ENCODE measurements around the gene PRDM12. TPM values are rescaled to one million over a fixed set of nuclear protein-coding genes. Genes with fewer than 3 reads are reported as not detected.

Gene PRDM12
- total RNA-seq, 4 donors from 2014 or later = not detected

DNA sequence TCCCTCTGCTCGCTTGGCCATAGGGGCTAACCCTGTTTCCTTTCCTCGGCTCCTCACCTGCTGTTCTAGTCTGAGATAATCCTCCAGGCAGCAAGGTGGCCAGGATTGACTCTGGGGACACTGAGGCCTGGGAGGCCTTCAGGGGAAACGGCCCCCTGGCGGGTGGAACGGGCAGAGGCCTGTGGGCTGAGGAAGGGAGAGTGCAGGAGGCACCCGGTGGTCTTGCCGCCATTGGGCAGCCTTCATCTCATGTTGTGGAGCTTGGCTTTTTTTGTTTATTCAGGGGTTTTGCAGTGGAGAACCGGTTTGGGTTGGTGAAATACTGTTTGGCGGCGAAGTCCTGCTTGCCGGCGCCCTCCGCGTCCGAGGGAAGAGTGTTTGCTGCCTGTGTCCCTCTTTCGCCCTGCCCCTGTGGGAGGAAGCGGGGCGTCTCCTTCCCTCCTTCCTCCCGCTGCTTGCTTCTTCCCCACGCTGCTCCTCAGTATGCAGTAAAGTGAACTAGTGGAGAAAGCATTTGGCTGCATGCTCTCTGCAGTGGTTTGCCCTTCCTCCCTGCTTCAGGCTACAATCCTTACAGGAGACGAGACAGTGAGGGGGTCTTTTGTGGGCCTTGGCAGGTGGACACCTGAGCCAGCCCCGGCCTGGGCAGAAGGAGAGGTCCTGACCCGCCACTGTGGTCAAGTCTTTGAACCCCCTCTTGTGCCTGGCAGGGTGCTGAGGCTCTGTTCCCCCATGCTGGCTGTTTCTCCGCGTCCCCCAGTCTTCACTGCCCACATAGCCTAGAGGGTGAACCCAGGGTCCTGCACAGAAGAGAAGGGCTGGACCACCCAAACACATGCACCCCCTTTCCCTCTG, 30.8 kb upstream of the PRDM12 start:
- no peaks in the 10 kb centered on the region for H3K4me1 ChIP-seq
- WGBS, 2 donors = 91% methylated on average over 25 of the region's 25 CpGs
- no peak overlapping the region for H3K4me3 ChIP-seq
- DNase-seq (ENCODE audit: low spot score in 2 of 2) = no peak
- TF ChIP-seq, protein P1, sequence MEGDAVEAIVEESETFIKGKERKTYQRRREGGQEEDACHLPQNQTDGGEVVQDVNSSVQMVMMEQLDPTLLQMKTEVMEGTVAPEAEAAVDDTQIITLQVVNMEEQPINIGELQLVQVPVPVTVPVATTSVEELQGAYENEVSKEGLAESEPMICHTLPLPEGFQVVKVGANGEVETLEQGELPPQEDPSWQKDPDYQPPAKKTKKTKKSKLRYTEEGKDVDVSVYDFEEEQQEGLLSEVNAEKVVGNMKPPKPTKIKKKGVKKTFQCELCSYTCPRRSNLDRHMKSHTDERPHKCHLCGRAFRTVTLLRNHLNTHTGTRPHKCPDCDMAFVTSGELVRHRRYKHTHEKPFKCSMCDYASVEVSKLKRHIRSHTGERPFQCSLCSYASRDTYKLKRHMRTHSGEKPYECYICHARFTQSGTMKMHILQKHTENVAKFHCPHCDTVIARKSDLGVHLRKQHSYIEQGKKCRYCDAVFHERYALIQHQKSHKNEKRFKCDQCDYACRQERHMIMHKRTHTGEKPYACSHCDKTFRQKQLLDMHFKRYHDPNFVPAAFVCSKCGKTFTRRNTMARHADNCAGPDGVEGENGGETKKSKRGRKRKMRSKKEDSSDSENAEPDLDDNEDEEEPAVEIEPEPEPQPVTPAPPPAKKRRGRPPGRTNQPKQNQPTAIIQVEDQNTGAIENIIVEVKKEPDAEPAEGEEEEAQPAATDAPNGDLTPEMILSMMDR (IDR thresholded peaks at IDR 0.05) = no peak
- no peak for TF ChIP-seq EP300 (IDR thresholded peaks at IDR 0.05)
- TF ChIP-seq POLR2A (IDR thresholded peaks at IDR 0.05) = no peak
- H3K27me3 ChIP-seq = no peaks in the 10 kb centered on the region
- H3K9me3 ChIP-seq = no peaks in the 10 kb centered on the region
- peaks cover 7 to 93% (median 38%) of the 10 kb centered on the region in 3 donors for H3K36me3 ChIP-seq
- H3K27ac ChIP-seq = no peak overlapping the region

DNA sequence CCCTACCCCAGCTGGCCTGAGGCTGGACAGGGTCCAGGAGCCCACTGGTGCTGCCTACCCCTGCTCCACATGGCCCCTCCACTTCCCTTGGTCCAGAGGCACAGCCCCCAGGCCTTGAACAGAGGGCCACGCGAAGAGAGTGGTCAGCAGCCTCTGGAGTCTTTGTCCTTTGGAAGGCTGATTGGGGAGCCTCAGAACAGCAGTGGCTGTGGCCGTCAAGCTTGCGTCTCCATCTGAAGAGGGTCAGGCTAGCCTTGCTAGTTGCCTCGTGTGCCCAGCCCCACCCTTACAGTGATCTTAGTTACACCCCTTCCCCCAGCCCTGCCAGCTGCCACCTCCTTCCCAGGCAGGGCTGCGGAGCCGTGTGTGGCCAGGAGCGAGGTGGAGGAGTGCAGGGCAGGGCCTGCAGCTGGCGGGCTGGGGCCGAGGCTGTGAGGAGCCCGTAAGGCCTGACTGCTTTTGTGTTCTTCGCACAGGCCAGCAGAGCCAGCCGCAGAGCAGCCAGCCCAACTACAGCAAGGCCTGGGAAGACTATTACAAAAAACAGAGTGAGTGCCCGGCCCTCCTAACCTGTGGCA, 30.1 kb upstream of the PRDM12 start:
- no peak overlapping the region for H3K27ac ChIP-seq
- H3K4me1 ChIP-seq = no peaks in the 10 kb centered on the region
- 87 to 90% methylated on average over 10 to 14 of the region's 14 CpGs for WGBS, 2 donors
- H3K36me3 ChIP-seq = peaks cover 7 to 92% (median 32%) of the 10 kb centered on the region in 3 donors
- TF ChIP-seq, protein P1 (IDR thresholded peaks at IDR 0.05) = no peak
- TF ChIP-seq EP300 (IDR thresholded peaks at IDR 0.05) (no peak), POLR2A (IDR thresholded peaks at IDR 0.05) (no peak)
- H3K9me3 ChIP-seq = no peaks in the 10 kb centered on the region
- no peak overlapping the region for H3K4me3 ChIP-seq
- H3K27me3 ChIP-seq = no peaks in the 10 kb centered on the region
- DNase-seq (ENCODE audit: low spot score in 2 of 2) = no peak

DNA sequence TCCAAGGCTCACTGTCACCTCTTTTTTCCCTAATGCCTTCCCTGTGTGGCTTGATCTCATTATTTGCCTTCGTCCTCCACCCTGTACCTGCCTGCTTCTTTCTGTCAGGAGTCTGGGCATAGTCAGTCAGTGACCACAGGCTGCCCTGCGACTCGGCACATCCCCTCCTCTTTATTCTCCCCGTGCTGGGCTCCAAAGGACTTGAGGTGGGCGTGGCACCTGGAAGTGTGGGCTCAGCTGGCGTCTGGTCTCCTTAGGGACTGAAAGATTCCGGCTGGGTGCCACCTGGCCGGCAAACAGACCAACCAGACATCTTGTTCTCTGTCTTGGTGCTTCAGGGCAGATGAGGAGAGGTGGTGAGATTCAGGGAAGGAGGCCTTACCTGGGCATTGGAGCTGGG, 29.6 kb upstream of the PRDM12 start:
- TF ChIP-seq EP300 (IDR thresholded peaks at IDR 0.05) (no peak), POLR2A (IDR thresholded peaks at IDR 0.05) (no peak)
- TF ChIP-seq, protein P1 (IDR thresholded peaks at IDR 0.05) = no peak

DNA sequence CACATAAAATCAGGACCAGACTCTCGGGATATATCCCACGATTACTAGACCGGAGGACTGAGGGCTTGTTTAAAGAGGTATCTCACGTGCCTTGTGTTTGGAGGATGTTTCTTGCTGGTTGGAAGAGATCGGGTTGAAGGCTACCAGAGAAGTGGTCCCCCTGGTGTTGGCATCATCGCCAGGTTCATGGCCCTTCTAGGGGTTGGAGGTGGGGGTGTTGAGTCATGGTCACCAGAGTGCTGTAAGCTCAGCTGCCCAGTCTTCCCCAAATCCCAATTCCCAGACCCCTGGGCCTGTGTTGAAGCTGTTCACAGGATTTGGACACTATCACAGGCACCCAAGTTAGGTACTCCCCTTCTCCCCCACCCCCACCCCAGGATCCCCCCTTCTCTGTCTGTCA, 29.1 kb upstream of the PRDM12 start:
- no peaks in the 10 kb centered on the region for H3K4me1 ChIP-seq
- peaks cover 7 to 82% (median 29%) of the 10 kb centered on the region in 3 donors for H3K36me3 ChIP-seq
- no peak for DNase-seq (ENCODE audit: low spot score in 2 of 2)
- H3K27me3 ChIP-seq = no peaks in the 10 kb centered on the region
- WGBS, 2 donors = 87 to 94% methylated on average over 6 of the region's 6 CpGs
- H3K27ac ChIP-seq = no peak overlapping the region
- H3K4me3 ChIP-seq = no peak overlapping the region
- no peak for TF ChIP-seq EP300 (IDR thresholded peaks at IDR 0.05)
- no peaks in the 10 kb centered on the region for H3K9me3 ChIP-seq

More for the DNA sequence above, 29.6 kb upstream of the PRDM12 start:
- Histone ChIP-seq H3K4me1 (no peaks in the 10 kb centered on the region), H3K9me3 (no peaks in the 10 kb centered on the region), H3K36me3 (peaks cover 7 to 87% (median 29%) of the 10 kb centered on the region in 3 donors), H3K27ac (no peak overlapping the region), H3K4me3 (no peak overlapping the region), H3K27me3 (no peaks in the 10 kb centered on the region)
- no peak for DNase-seq (ENCODE audit: low spot score in 2 of 2)
- 72 to 85% methylated on average over 8 of the region's 8 CpGs for WGBS, 2 donors

DNA sequence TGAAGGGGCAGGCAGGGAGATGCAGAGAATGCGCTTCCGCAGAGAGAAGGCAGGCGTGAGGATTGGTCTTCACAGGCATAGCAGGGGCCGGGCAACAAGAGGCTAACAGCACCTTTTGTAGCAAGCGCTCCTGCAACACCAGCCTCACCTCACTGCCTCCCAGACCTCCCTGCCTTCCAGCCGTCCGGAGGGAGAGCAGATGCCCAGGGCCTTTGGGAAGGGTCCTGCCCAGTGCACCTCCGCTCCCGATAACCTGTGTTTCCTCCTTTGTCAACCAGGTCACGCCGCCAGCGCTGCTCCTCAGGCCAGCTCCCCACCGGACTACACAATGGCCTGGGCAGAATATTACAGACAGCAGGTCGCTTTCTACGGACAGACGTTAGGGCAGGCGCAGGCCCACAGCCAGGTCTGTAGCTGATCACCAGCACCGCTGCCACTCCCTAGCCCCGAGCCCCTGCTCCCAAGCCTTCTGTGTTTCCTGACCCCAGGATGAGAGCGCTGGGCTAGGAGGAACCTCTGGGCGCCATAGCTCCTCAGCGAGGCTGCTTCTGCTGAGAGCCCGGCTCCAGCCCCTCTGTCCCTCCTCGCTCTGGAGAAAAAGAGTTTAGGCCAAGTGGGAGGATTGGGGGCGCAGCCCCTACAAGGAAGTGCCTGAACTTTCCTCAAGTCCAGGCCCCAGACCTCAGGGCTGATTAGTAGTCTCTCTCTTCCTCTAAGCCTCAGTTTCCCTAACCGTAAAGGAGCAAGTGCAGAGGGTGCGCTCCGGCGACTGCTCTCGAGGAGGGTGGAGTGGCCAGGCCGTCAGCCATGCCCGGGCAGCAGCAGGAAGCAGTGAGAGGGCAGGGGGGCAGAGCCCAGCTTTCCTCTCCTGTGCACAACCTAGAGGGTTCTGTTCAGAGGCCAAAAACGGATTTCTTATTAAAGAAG, 28.4 kb upstream of the PRDM12 start:
- 90 to 94% methylated on average over 29 to 33 of the region's 33 CpGs for WGBS, 2 donors
- no peak for DNase-seq (ENCODE audit: low spot score in 2 of 2)
- no peaks in the 10 kb centered on the region for H3K27me3 ChIP-seq
- TF ChIP-seq POLR2A (IDR thresholded peaks at IDR 0.05) (no peak), EP300 (IDR thresholded peaks at IDR 0.05) (no peak)
- TF ChIP-seq, protein P1 (IDR thresholded peaks at IDR 0.05) = no peak
- peaks cover 7 to 75% (median 23%) of the 10 kb centered on the region in 3 donors for H3K36me3 ChIP-seq
- H3K4me1 ChIP-seq = no peaks in the 10 kb centered on the region
- no peaks in the 10 kb centered on the region for H3K9me3 ChIP-seq
- no peak overlapping the region for H3K27ac ChIP-seq
- no peak overlapping the region for H3K4me3 ChIP-seq
